Right lung (tissue), 5 donors: ENCODE data around the gene AP2B1. TPM values are rescaled to one million over a fixed set of nuclear protein-coding genes. Genes with fewer than 3 reads are reported as not detected.

ENCODE experiments used
- DNase-seq, 2 donors: peaks; one replicate each; pipeline ENCODE4 v3.0.0-alpha.2; 2013
- polyA plus RNA-seq, 5 donors: library from polyadenylated mRNA; unstranded; fragments of 120-200 nt; gene quantifications; one replicate each; pipeline versions ENCODE4 v1.2.1 to v1.2.3, GENCODE V29; 2013; ENCODE audit warnings: inconsistent platforms in 1 of 5, low replicate concordance in 1 of 5; ENCODE audit not compliant: insufficient read length in 5 of 5, insufficient read depth in 1 of 5

AP2B1 gene
- polyA plus RNA-seq, 5 donors = 122 to 158 (median 147) TPM

- DNase-seq = no peak
These were observed 181.7 kb downstream of the AP2B1 start for GRCh38 chr17:35768797-35769196.

- DNase-seq = no peak
These were observed 182.9 kb downstream of the AP2B1 start for GRCh38 chr17:35769895-35770486.

- no peak for DNase-seq
These were observed 186.0 kb downstream of the AP2B1 start for GRCh38 chr17:35773129-35773528.

- DNase-seq = no peak
These were observed 186.7 kb downstream of the AP2B1 start for GRCh38 chr17:35773679-35774425.

- peak; percentile 41 to 48 for DNase-seq
These were observed 187.4 kb downstream of the AP2B1 start for GRCh38 chr17:35774499-35774898.

- no peak for DNase-seq
These were observed 187.9 kb downstream of the AP2B1 start for GRCh38 chr17:35775039-35775438.

GRCh38 chr17:35775583-35775982, 188.5 kb downstream of the AP2B1 start:
- no peak for DNase-seq

Other genes with a start within 250 kb of the AP2B1 start
- 10 to 100 TPM; 18.7 to 24.2 (median 21.2) TPM for gene SLFN11, start 213.7 kb upstream of the AP2B1 start, polyA plus RNA-seq
- 10 to 100 TPM; 17.1 to 32.0 (median 30.3) TPM for gene SLFN12, start 154.8 kb upstream of the AP2B1 start, polyA plus RNA-seq
- 10 to 100 TPM; 16.5 to 32.6 (median 28.2) TPM for gene SLFN13, start 138.6 kb upstream of the AP2B1 start, polyA plus RNA-seq
- 10 to 100 TPM in 4 of 5 donors, 1 to 10 TPM in 1; 8.2 to 28.0 (median 16.9) TPM for gene SLFN12L, start 49.6 kb upstream of the AP2B1 start, polyA plus RNA-seq
- under 1 TPM; 0.54 to 0.95 (median 0.71) TPM for gene SLFN14, start 26.5 kb upstream of the AP2B1 start, polyA plus RNA-seq
- gene PEX12, start 8.8 kb upstream of the AP2B1 start, polyA plus RNA-seq = 10 to 100 TPM in 1 of 5 donors, 1 to 10 TPM in 4; 8.8 to 10.6 (median 9.8) TPM
- 1 to 10 TPM; 2.2 to 3.8 (median 3.0) TPM for gene RASL10B, start 144.3 kb downstream of the AP2B1 start, polyA plus RNA-seq
- gene GAS2L2, start 165.9 kb downstream of the AP2B1 start, polyA plus RNA-seq = 1 to 10 TPM in 3 of 5 donors, under 1 TPM in 2; 0.17 to 2.4 (median 1.1) TPM
- gene C17orf50, start 173.6 kb downstream of the AP2B1 start, polyA plus RNA-seq = under 1 TPM in 3 of 5 donors, not detected in 2; 0.14 to 0.23 (median 0.21) TPM
- 10 to 100 TPM in 1 of 5 donors, 1 to 10 TPM in 4; 7.6 to 10.5 (median 8.8) TPM for gene MMP28, start 208.3 kb downstream of the AP2B1 start, polyA plus RNA-seq
- 100 to 1,000 TPM; 200 to 261 (median 239) TPM for gene TAF15, start 222.2 kb downstream of the AP2B1 start, polyA plus RNA-seq